IMR-90 (cell line): ENCODE results near the gene HIVEP3. TPM values are rescaled to one million over a fixed set of nuclear protein-coding genes. Genes with fewer than 3 reads are reported as not detected.

Source experiments
- ATAC-seq: fragments of 200-7000 bp; cut with Tn5 transposase; 2 replicates; pipeline ENCODE4 v1.9.1; 2020; ENCODE audit warnings: low read depth, mild to moderate bottlenecking, moderate library complexity
- BruUV-seq: library from RNA; stranded (reverse); fragments of 400-500 nt; replicated peaks from 2 replicates; lab custom pipeline; 2021; lab: Mats Ljungman, UMichigan
- CTCF ChIA-PET: fragments of 300-600 bp; formaldehyde crosslinking; extraction: SDS; loops from one replicate; lab custom pipeline; 2021; ENCODE audit warnings: antibody characterized with exemption; lab: Yijun Ruan, JAX
- POLR2A ChIA-PET: fragments of 300-600 bp; sonication (Branson Sonifier 250); formaldehyde crosslinking; loops from one replicate; lab custom pipeline; 2022; ENCODE audit warnings: antibody characterized with exemption; ENCODE audit not compliant: unreplicated experiment; lab: Charles Lee
- DNase-seq: peaks from one replicate; pipeline ENCODE4 v3.0.0; 2013
- H2AFZ ChIP-seq: replicated peaks from 2 replicates; pipeline ENCODE3; 2013; ENCODE audit warnings: low read length, mild to moderate bottlenecking; ENCODE audit not compliant: poor library complexity
- H2AK5ac ChIP-seq: 2 replicates; pipeline ENCODE4 v1.6.1; 2013; ENCODE audit warnings: low read depth, low read length, inconsistent platforms
- H2AK9ac ChIP-seq: replicated peaks from 2 replicates; pipeline ENCODE3; 2013; ENCODE audit warnings: mild to moderate bottlenecking, low read depth, low read length, moderate library complexity; ENCODE audit not compliant: poor library complexity
- H2BK120ac ChIP-seq: 2 replicates; pipeline ENCODE4 v1.6.1; 2013; ENCODE audit warnings: low read depth, low read length, inconsistent platforms
- H2BK15ac ChIP-seq: 3 replicates; pipeline ENCODE4 v1.6.1; 2013; ENCODE audit warnings: low read depth, low read length, inconsistent platforms
- H2BK20ac ChIP-seq: 2 replicates; pipeline ENCODE4 v1.6.1; 2013; ENCODE audit warnings: low read depth, mild to moderate bottlenecking, inconsistent platforms, low read length, moderate library complexity
- H2BK5ac ChIP-seq: 2 replicates; pipeline ENCODE4 v1.6.1; 2013; ENCODE audit warnings: mild to moderate bottlenecking, low read depth, low read length, inconsistent platforms; ENCODE audit not compliant: poor library complexity, severe bottlenecking
- H3K14ac ChIP-seq: replicated peaks from 2 replicates; pipeline ENCODE4 v1.6.1; 2013; ENCODE audit warnings: low read depth, low read length, inconsistent platforms
- H3K18ac ChIP-seq: 2 replicates; pipeline ENCODE4 v1.6.1; 2013; ENCODE audit warnings: low read depth, low read length, control low read depth
- H3K23ac ChIP-seq: 2 replicates; pipeline ENCODE4 v1.6.1; 2013; ENCODE audit warnings: low read depth, low read length, inconsistent platforms
- H3K27ac ChIP-seq: 2 replicates; pipeline ENCODE4 v1.5.1; 2013; ENCODE audit warnings: mild to moderate bottlenecking, control low read depth, low read length; ENCODE audit not compliant: insufficient read depth
- H3K27me3 ChIP-seq: 2 replicates; pipeline ENCODE4 v1.6.1; 2013; ENCODE audit warnings: low read length; ENCODE audit not compliant: control insufficient read depth, insufficient read depth
- H3K36me3 ChIP-seq: 2 replicates; pipeline ENCODE4 v1.6.1; 2013; ENCODE audit warnings: low read length, mixed read lengths; ENCODE audit not compliant: control insufficient read depth, insufficient read depth
- H3K4ac ChIP-seq: 2 replicates; pipeline ENCODE4 v1.6.1; 2013; ENCODE audit warnings: low read depth, low read length, inconsistent platforms
- H3K4me1 ChIP-seq: 2 replicates; pipeline ENCODE4 v1.6.1; 2013; ENCODE audit warnings: low read length, mixed read lengths; ENCODE audit not compliant: control insufficient read depth, insufficient read depth
- H3K4me2 ChIP-seq: 2 replicates; pipeline ENCODE4 v1.6.1; 2013; ENCODE audit warnings: low read depth, mild to moderate bottlenecking, control low read depth, low read length, moderate library complexity
- H3K4me3 ChIP-seq: 2 replicates; pipeline ENCODE4 v1.5.1; 2013; ENCODE audit warnings: low read depth, mild to moderate bottlenecking, control low read depth, low read length, moderate library complexity; ENCODE audit not compliant: insufficient read depth
- H3K56ac ChIP-seq: 2 replicates; pipeline ENCODE4 v1.6.1; 2013; ENCODE audit warnings: low read length, inconsistent platforms; ENCODE audit not compliant: insufficient read depth; ENCODE audit errors: extremely low read depth
- H3K79me1 ChIP-seq, 2 experiments: 2 replicates each; pipeline ENCODE4 v1.6.1; 2013; ENCODE audit warnings: low read length in 2 of 2, inconsistent platforms in 1 of 2, low read depth in 1 of 2
- H3K9ac ChIP-seq: 2 replicates; pipeline ENCODE4 v1.6.1; 2013; ENCODE audit warnings: low read depth, low read length, control low read depth
- H3K9me1 ChIP-seq: 2 replicates; pipeline ENCODE4 v1.6.1; 2013; ENCODE audit warnings: low read length, inconsistent platforms; ENCODE audit not compliant: insufficient read depth
- H3K9me3 ChIP-seq: 2 replicates; pipeline ENCODE4 v1.6.1; 2013; ENCODE audit warnings: low read length; ENCODE audit not compliant: control insufficient read depth, insufficient read depth
- H4K20me1 ChIP-seq: 2 replicates; pipeline ENCODE4 v1.6.1; 2013; ENCODE audit warnings: low read length, inconsistent platforms; ENCODE audit not compliant: insufficient read depth
- H4K5ac ChIP-seq: 2 replicates; pipeline ENCODE4 v1.6.1; 2013; ENCODE audit warnings: mild to moderate bottlenecking, low read depth, low read length, control low read depth
- H4K8ac ChIP-seq, 2 experiments: 2 replicates each; pipeline ENCODE4 v1.6.1; 2013; ENCODE audit warnings: low read depth in 2 of 2, low read length in 2 of 2, control low read depth in 1 of 2, inconsistent platforms in 1 of 2
- H4K91ac ChIP-seq: 2 replicates; pipeline ENCODE4 v1.6.1; 2013; ENCODE audit warnings: low read depth, low read length, inconsistent platforms; ENCODE audit not compliant: insufficient read depth
- BHLHE40 ChIP-seq: fragments of 150-350 bp; IDR thresholded peaks from 2 replicates; pipeline ENCODE4 v1.6.1; 2016; ENCODE audit warnings: mild to moderate bottlenecking, low read depth, low read length
- CEBPB ChIP-seq: IDR thresholded peaks from 2 replicates; pipeline ENCODE4 v1.6.1; 2012; ENCODE audit warnings: low read depth, low read length, improper control_type of control experiment
- CHD1 ChIP-seq: IDR thresholded peaks from 2 replicates; pipeline ENCODE4 v1.6.1; 2012; ENCODE audit warnings: low read depth, low read length, improper control_type of control experiment
- ELK1 ChIP-seq: fragments of 150-350 bp; IDR thresholded peaks from 2 replicates; pipeline ENCODE4 v1.6.1; 2016; ENCODE audit warnings: low read depth, mild to moderate bottlenecking, low read length, moderate library complexity, borderline replicate concordance
- FOS ChIP-seq: fragments of 150-350 bp; IDR thresholded peaks from 2 replicates; pipeline ENCODE4 v1.6.1; 2016; ENCODE audit warnings: low read depth, low read length
- MAFK ChIP-seq: IDR thresholded peaks from 2 replicates; pipeline ENCODE4 v1.6.1; 2012; ENCODE audit warnings: low read depth, low read length, improper control_type of control experiment
- MAZ ChIP-seq: IDR thresholded peaks from 2 replicates; pipeline ENCODE4 v1.6.1; 2012; ENCODE audit warnings: low read depth, mild to moderate bottlenecking, low read length, improper control_type of control experiment, moderate library complexity, borderline replicate concordance
- MXI1 ChIP-seq: IDR thresholded peaks from 2 replicates; pipeline ENCODE4 v1.6.1; 2012; ENCODE audit warnings: low read depth, mild to moderate bottlenecking, low read length, moderate library complexity, borderline replicate concordance
- NFE2L2 ChIP-seq: fragments of 150-350 bp; IDR thresholded peaks from 2 replicates; pipeline ENCODE4 v1.6.1; 2016; ENCODE audit warnings: low read depth, mild to moderate bottlenecking, low read length
- POLR2A ChIP-seq: IDR thresholded peaks from 2 replicates; pipeline ENCODE4 v1.6.1; 2012; ENCODE audit warnings: mild to moderate bottlenecking, low read depth, low read length
- RAD21 ChIP-seq: IDR thresholded peaks from 2 replicates; pipeline ENCODE4 v1.6.1; 2012; ENCODE audit warnings: low read length, improper control_type of control experiment
- RCOR1 ChIP-seq: IDR thresholded peaks from 2 replicates; pipeline ENCODE4 v1.6.1; 2012; ENCODE audit warnings: mild to moderate bottlenecking, low read length, improper control_type of control experiment; ENCODE audit not compliant: insufficient replicate concordance
- RFX5 ChIP-seq: IDR thresholded peaks from 2 replicates; pipeline ENCODE4 v1.8.0; 2012; ENCODE audit warnings: low read depth, mild to moderate bottlenecking, low read length, moderate library complexity
- SMC3 ChIP-seq: fragments of 150-350 bp; IDR thresholded peaks from 2 replicates; pipeline ENCODE4 v1.6.1; 2016; ENCODE audit warnings: low read depth, mild to moderate bottlenecking, antibody characterized with exemption, low read length, moderate library complexity
- USF2 ChIP-seq: fragments of 150-350 bp; IDR thresholded peaks from 2 replicates; pipeline ENCODE4 v1.6.1; 2017; ENCODE audit warnings: mild to moderate bottlenecking, antibody characterized with exemption, low read length, low read depth
- WGBS, 2 experiments: methylation state at CpG; one replicate each; pipeline versions ENCODE4 v1.1.5 to v1.1.7; 2013; ENCODE audit warnings: missing lambda C conversion rate in 2 of 2; ENCODE audit not compliant: insufficient read length in 1 of 2; ENCODE audit errors: extremely low coverage in 2 of 2; 5-methylcytosine and 5-hydroxymethylcytosine counted together
- dilution Hi-C: fragments of 300-500 bp; cut with HindIII; formaldehyde crosslinking; loops from one replicate; pipeline ENCODE4 v1.14.3; 2018; ENCODE audit warnings: low sequenced_read_pairs; ENCODE audit not compliant: unreplicated experiment
- in situ Hi-C: fragments of 300-500 bp; cut with MboI; formaldehyde crosslinking; loops from 3 replicates; pipeline ENCODE4 v1.14.3; 2019; ENCODE audit warnings: low sequenced_read_pairs, inconsistent platforms, mixed read lengths
- intact Hi-C: fragments of 100-400 bp; cut with micrococcal nuclease; formaldehyde crosslinking; loops from 2 replicates; pipeline ENCODE4 v1.10.0; 2022
- polyA plus RNA-seq, 3 experiments: library from polyadenylated mRNA; depleted of rRNA; stranded (reverse); fragments of >200 nt; gene quantifications; 2 replicates each; pipeline ENCODE4 v1.2.3, GENCODE V29; 2012; ENCODE audit warnings: low replicate concordance in 1 of 3
- total RNA-seq: library from RNA; depleted of rRNA; stranded (reverse); fragments of >200 nt; gene quantifications from 2 replicates; pipeline ENCODE4 v1.2.3, GENCODE V29; 2012
- TF ChIP-seq, protein P1 (sequence below): conservative IDR thresholded peaks from 2 replicates; pipeline ENCODE4 v1.5.1; 2012; ENCODE audit warnings: mild to moderate bottlenecking, low read depth, low read length, improper control_type of control experiment

Gene HIVEP3
- total and polyA plus RNA-seq, 2 of the 4 experiments (the other 2 are of a cell fraction): 1.4 to 4.0 TPM

- Histone ChIP-seq H3K9ac (no peak overlapping the region), H3K4me1 (peaks cover 1% of the 10 kb centered on the region; the same call in 1 of the 2 replicates), H4K5ac (no peak overlapping the region), H4K8ac (no peak overlapping the region), H2AK9ac (no peak overlapping the region), H3K79me1 (no peaks in the 10 kb centered on the region), H3K56ac (no peak overlapping the region), H4K20me1 (no peaks in the 10 kb centered on the region), H3K4me3 (no peak overlapping the region), H2BK120ac (no peak overlapping the region), H3K27me3 (peaks cover 3% of the 10 kb centered on the region; the same call in 1 of the 2 replicates), H2BK20ac (no peak overlapping the region), H2BK15ac (no peak overlapping the region), H3K23ac (no peak overlapping the region), H3K36me3 (no peaks in the 10 kb centered on the region), H2AFZ (no peak overlapping the region), H3K9me1 (no peaks in the 10 kb centered on the region), H3K9me3 (no peaks in the 10 kb centered on the region), H4K91ac (no peak overlapping the region), H3K4ac (no peak overlapping the region), H2AK5ac (no peak overlapping the region), H3K14ac (no peak overlapping the region), H3K27ac (no peak overlapping the region), H3K4me2 (no peak overlapping the region), H3K18ac (no peak overlapping the region), H2BK5ac (no peak overlapping the region)
- intact Hi-C loops (no loop called here), dilution Hi-C loops (no loop called here), in situ Hi-C loops (no loop called here)
- BruUV-seq: no TSS peak
- DNase-seq: no peak
- no peak for ATAC-seq
- POLR2A ChIA-PET: no interaction called here
- CTCF ChIA-PET: interaction anchor here (0.6 to 1.2 kb wide), 2 partner anchors 15 to 121 kb away, joined by 3 read pairs; no protein-coding TSS in a partner anchor
- TF ChIP-seq MXI1 (no peak), FOS (no peak), SMC3 (no peak), MAZ (no peak), RCOR1 (no peak), RFX5 (no peak), RAD21 (no peak), CHD1 (no peak), BHLHE40 (no peak), ELK1 (no peak), NFE2L2 (no peak), MAFK (no peak), USF2 (no peak), CEBPB (no peak), POLR2A (no peak)
- TF ChIP-seq, protein P1, sequence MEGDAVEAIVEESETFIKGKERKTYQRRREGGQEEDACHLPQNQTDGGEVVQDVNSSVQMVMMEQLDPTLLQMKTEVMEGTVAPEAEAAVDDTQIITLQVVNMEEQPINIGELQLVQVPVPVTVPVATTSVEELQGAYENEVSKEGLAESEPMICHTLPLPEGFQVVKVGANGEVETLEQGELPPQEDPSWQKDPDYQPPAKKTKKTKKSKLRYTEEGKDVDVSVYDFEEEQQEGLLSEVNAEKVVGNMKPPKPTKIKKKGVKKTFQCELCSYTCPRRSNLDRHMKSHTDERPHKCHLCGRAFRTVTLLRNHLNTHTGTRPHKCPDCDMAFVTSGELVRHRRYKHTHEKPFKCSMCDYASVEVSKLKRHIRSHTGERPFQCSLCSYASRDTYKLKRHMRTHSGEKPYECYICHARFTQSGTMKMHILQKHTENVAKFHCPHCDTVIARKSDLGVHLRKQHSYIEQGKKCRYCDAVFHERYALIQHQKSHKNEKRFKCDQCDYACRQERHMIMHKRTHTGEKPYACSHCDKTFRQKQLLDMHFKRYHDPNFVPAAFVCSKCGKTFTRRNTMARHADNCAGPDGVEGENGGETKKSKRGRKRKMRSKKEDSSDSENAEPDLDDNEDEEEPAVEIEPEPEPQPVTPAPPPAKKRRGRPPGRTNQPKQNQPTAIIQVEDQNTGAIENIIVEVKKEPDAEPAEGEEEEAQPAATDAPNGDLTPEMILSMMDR: no peak
- WGBS, 2 experiments: 75% methylated on average over 3 of the region's 11 CpGs; no CpG with 5 or more reads in 1 of the 2 experiments
These were observed 441.8 kb downstream of the HIVEP3 start for GRCh38 chr1:41476807-41477361.
